Fibroblast of lung (primary cell): ENCODE measurements around the gene MAP2K2.

Experiments
- CTCF ChIP-seq, 2 donors: IDR thresholded peaks in 1 of 2; conservative IDR thresholded peaks in 1 of 2; 1 replicate in 1 of 2; 2 replicates in 1 of 2; pipeline ENCODE4 v1.5.1; 2011 to 2012; ENCODE audit warnings: low read length in 2 of 2, control low read depth in 1 of 2, inconsistent platforms in 1 of 2, low read depth in 1 of 2, mild to moderate bottlenecking in 1 of 2
- EZH2 ChIP-seq: IDR thresholded peaks from 2 replicates; pipeline ENCODE4 v1.5.1; 2012; ENCODE audit warnings: low read length, control low read depth, mild to moderate bottlenecking; ENCODE audit errors: missing control alignments

GRCh38 chr19:4087787-4088679, 35.9 kb downstream of the MAP2K2 start:
- TF ChIP-seq CTCF (conservative IDR thresholded peaks at IDR 0.05 in 1 of 2, IDR thresholded peaks at IDR 0.05 in 1 of 2; ENCODE audit: low read depth in 1 of 2, low read length in 2 of 2) (no peak), EZH2 (no peak)
